SK-N-SH (cell line): ENCODE data around the gene FAM124A. TPM values are rescaled to one million over a fixed set of nuclear protein-coding genes. Genes with fewer than 3 reads are reported as not detected.

Experiments
- CTCF ChIA-PET: fragments of 300-600, 350-600 bp; formaldehyde crosslinking; extraction: SDS; loops from one replicate; lab custom pipeline; 2021; lab: Yijun Ruan, JAX
- POLR2A ChIA-PET: fragments of 350-600 bp; sonication (Branson Sonifier 250); formaldehyde crosslinking; extraction: SDS; loops from one replicate; lab custom pipeline; 2020; ENCODE audit warnings: antibody characterized with exemption, inconsistent platforms; lab: Yijun Ruan, JAX
- DNase-seq: peaks from one replicate; pipeline ENCODE4 v3.0.0; 2012
- H2AFZ ChIP-seq: fragments of 200-600 bp; sonication (generic); 2 replicates; pipeline ENCODE4 v1.8.1; 2016; ENCODE audit warnings: antibody characterized with exemption, mild to moderate bottlenecking, low read depth
- H3F3A ChIP-seq: fragments of 200-600 bp; sonication (generic); replicated peaks from 2 replicates; pipeline ENCODE3; 2016; ENCODE audit warnings: antibody characterized with exemption, mild to moderate bottlenecking; ENCODE audit not compliant: insufficient read depth
- H3K27ac ChIP-seq, 2 experiments: fragments of 200-500 bp in 1 of 2; fragments of 200-600 bp in 1 of 2; sonication (Bioruptor generic) in 1 of 2; sonication (generic), shearing (Covaris generic) in 1 of 2; 2 replicates each; pipeline versions ENCODE4 v1.5.1 to v1.6.1; 2014 to 2016; ENCODE audit warnings: low read depth in 2 of 2, inconsistent platforms in 1 of 2, low read length in 1 of 2, mild to moderate bottlenecking in 1 of 2, mixed read lengths in 1 of 2
- H3K27me3 ChIP-seq: fragments of 200-600 bp; sonication (generic), shearing (Covaris generic); 2 replicates; pipeline ENCODE4 v1.6.1; 2016; ENCODE audit warnings: mixed run types; ENCODE audit not compliant: insufficient read depth
- H3K36me3 ChIP-seq, 2 experiments: fragments of 200-500 bp in 1 of 2; fragments of 200-600 bp in 1 of 2; sonication (Bioruptor generic) in 1 of 2; sonication (generic) in 1 of 2; replicated peaks in 1 of 2; 2 replicates each; pipeline versions ENCODE3 to v1.5.1; 2014 to 2016; ENCODE audit warnings: low read length in 1 of 2, mild to moderate bottlenecking in 1 of 2; ENCODE audit not compliant: insufficient read depth in 2 of 2, control insufficient read depth in 1 of 2
- H3K4me1 ChIP-seq, 2 experiments: fragments of 200-500 bp in 1 of 2; fragments of 200-600 bp in 1 of 2; sonication (Bioruptor generic) in 1 of 2; sonication (generic), shearing (Covaris generic) in 1 of 2; 2 replicates each; pipeline versions ENCODE4 v1.5.1 to v1.6.1; 2014 to 2016; ENCODE audit warnings: low read depth in 1 of 2, low read length in 1 of 2, mixed run types in 1 of 2; ENCODE audit not compliant: insufficient read depth in 2 of 2, control insufficient read depth in 1 of 2
- H3K4me2 ChIP-seq: fragments of 200-600 bp; sonication (generic), shearing (Covaris generic); 2 replicates; pipeline ENCODE4 v1.6.1; 2017; ENCODE audit warnings: mixed run types
- H3K4me3 ChIP-seq, 2 experiments: fragments of 200-500 bp in 1 of 2; fragments of 200-600 bp in 1 of 2; sonication (Bioruptor generic) in 1 of 2; sonication (generic), shearing (Covaris generic) in 1 of 2; 2 replicates each; pipeline versions ENCODE4 v1.5.1 to v1.8.1; 2014 to 2016; ENCODE audit warnings: low read depth in 2 of 2, inconsistent platforms in 1 of 2, low read length in 1 of 2, mild to moderate bottlenecking in 1 of 2, mixed read lengths in 1 of 2, moderate library complexity in 1 of 2
- H3K79me2 ChIP-seq: fragments of 200-600 bp; sonication (generic); 2 replicates; pipeline ENCODE4 v1.8.1; 2017; ENCODE audit warnings: mild to moderate bottlenecking; ENCODE audit not compliant: insufficient read depth
- H3K9ac ChIP-seq: fragments of 200-600 bp; sonication (generic); 2 replicates; pipeline ENCODE4 v1.6.1; 2017; ENCODE audit warnings: mixed run types
- H3K9me2 ChIP-seq: fragments of 200-600 bp; sonication (generic); 2 replicates; pipeline ENCODE4 v1.6.1; 2017; ENCODE audit warnings: mixed run types
- H3K9me3 ChIP-seq: fragments of 200-600 bp; sonication (generic); 2 replicates; pipeline ENCODE4 v1.6.1; 2017; ENCODE audit warnings: mixed run types, mild to moderate bottlenecking, moderate library complexity
- H4K20me1 ChIP-seq: fragments of 200-600 bp; sonication (generic); 2 replicates; pipeline ENCODE4 v1.6.1; 2017; ENCODE audit warnings: mild to moderate bottlenecking, mixed run types; ENCODE audit not compliant: insufficient read depth
- CHD2 ChIP-seq: fragments of 150-350 bp; IDR thresholded peaks from 2 replicates; pipeline ENCODE4 v1.6.1; 2018; ENCODE audit warnings: low read length; ENCODE audit not compliant: partially characterized antibody
- CTCF ChIP-seq: fragments of 200-600 bp; sonication (generic); IDR thresholded peaks from 2 replicates; pipeline ENCODE4 v1.6.1; 2017; ENCODE audit warnings: antibody characterized with exemption, mild to moderate bottlenecking, moderate library complexity
- EP300 ChIP-seq, 2 experiments: IDR thresholded peaks; 2 replicates each; pipeline versions ENCODE4 v1.4.0 to v1.6.1; 2012; ENCODE audit warnings: borderline replicate concordance in 1 of 2, low read depth in 1 of 2, low read length in 1 of 2
- FOSL2 ChIP-seq: IDR thresholded peaks from 2 replicates; pipeline ENCODE4 v1.4.0; 2012; ENCODE audit warnings: low read depth, mild to moderate bottlenecking, moderate library complexity, borderline replicate concordance
- FOXJ3 ChIP-seq: sonication (generic); formaldehyde crosslinking; IDR thresholded peaks from 2 replicates; pipeline ENCODE4 v1.5.1; 2020; ENCODE audit warnings: mild to moderate bottlenecking, missing genetic modification reagents
- GABPA ChIP-seq: IDR thresholded peaks from 2 replicates; pipeline ENCODE4 v1.4.0; 2012; ENCODE audit warnings: low read depth, mild to moderate bottlenecking
- IRF3 ChIP-seq: fragments of 150-350 bp; IDR thresholded peaks from 2 replicates; pipeline ENCODE4 v1.6.1; 2016; ENCODE audit warnings: mild to moderate bottlenecking, low read depth, low read length
- JUND ChIP-seq: IDR thresholded peaks from 2 replicates; pipeline ENCODE4 v1.4.0; 2012
- POLR2AphosphoS5 ChIP-seq: IDR thresholded peaks from 2 replicates; pipeline ENCODE4 v1.6.1; 2012; ENCODE audit warnings: low read depth, low read length
- RFX5 ChIP-seq: IDR thresholded peaks from 2 replicates; pipeline ENCODE4 v1.6.1; 2012; ENCODE audit warnings: mild to moderate bottlenecking, improper control_type of control experiment, low read length
- YY1 ChIP-seq: IDR thresholded peaks from 2 replicates; pipeline ENCODE4 v1.4.0; 2012; ENCODE audit warnings: low read depth, mild to moderate bottlenecking
- ZBTB33 ChIP-seq: IDR thresholded peaks from 2 replicates; pipeline ENCODE4 v1.4.0; 2012; ENCODE audit warnings: low read depth, borderline replicate concordance
- WGBS: methylation state at CpG from one replicate; pipeline ENCODE4 v1.1.6; 2017; ENCODE audit warnings: low lambda C conversion rate; 5-methylcytosine and 5-hydroxymethylcytosine counted together
- polyA plus RNA-seq, 3 experiments: library from polyadenylated mRNA; depleted of rRNA; stranded (reverse); fragments of >200 nt; gene quantifications; 2 replicates each; pipeline ENCODE4 v1.2.3, GENCODE V29; 2012

The FAM124A gene
- polyA plus RNA-seq, 1 of the 3 experiments (the other 2 are of a cell fraction), result 1.5 TPM

GRCh38 chr13:51321836-51322235 is 99.6 kb downstream of the FAM124A start:
- Histone ChIP-seq H3K4me3 (no peak overlapping the region), H3F3A (peaks cover 6% of the 10 kb centered on the region), H3K9me2 (no peaks in the 10 kb centered on the region), H3K4me2 (no peak overlapping the region), H4K20me1 (no peaks in the 10 kb centered on the region), H3K9me3 (no peaks in the 10 kb centered on the region), H2AFZ (no peak overlapping the region), H3K27me3 (no peaks in the 10 kb centered on the region), H3K36me3 (no peaks in the 10 kb centered on the region), H3K4me1 (no peaks in the 10 kb centered on the region), H3K9ac (no peak overlapping the region), H3K79me2 (no peaks in the 10 kb centered on the region), H3K27ac (no peak overlapping the region)
- no peak for TF ChIP-seq JUND
- WGBS, result 59% methylated on average over 2 of the region's 2 CpGs
- no peak for DNase-seq
- CTCF ChIA-PET, result interaction anchor here (0.9 to 3.2 kb wide), 4 partner anchors 8 to 196 kb away, joined by 3 to 11 read pairs (median 4); no protein-coding TSS in a partner anchor
- POLR2A ChIA-PET, result no interaction called here

GRCh38 chr13:51322826-51323225 is 100.6 kb downstream of the FAM124A start:
- CTCF ChIA-PET, result interaction anchor here (1.0 to 3.2 kb wide), 2 partner anchors 35 to 36 kb away, joined by 4 to 11 read pairs; no protein-coding TSS in a partner anchor
- H3F3A ChIP-seq, result peaks cover 2% of the 10 kb centered on the region
- H4K20me1 ChIP-seq, result no peaks in the 10 kb centered on the region
- TF ChIP-seq POLR2AphosphoS5 (no peak), RFX5 (no peak), GABPA (no peak), IRF3 (no peak), YY1 (no peak), CTCF (no peak), EP300 (IDR thresholded peaks at IDR 0.05; ENCODE audit: borderline replicate concordance in 1 of 2, low read depth in 1 of 2, low read length in 1 of 2) (no peak), ZBTB33 (no peak), FOXJ3 (no peak), FOSL2 (no peak), CHD2 (no peak)
- H3K9me3 ChIP-seq, result no peaks in the 10 kb centered on the region
- no peaks in the 10 kb centered on the region for H3K4me1 ChIP-seq
- no peak overlapping the region for H3K4me3 ChIP-seq
- no peaks in the 10 kb centered on the region for H3K36me3 ChIP-seq
- 76% methylated on average over 3 of the region's 3 CpGs for WGBS
- no peak for DNase-seq
- POLR2A ChIA-PET, result no interaction called here
- H3K27ac ChIP-seq, result no peak overlapping the region
- no peaks in the 10 kb centered on the region for H3K9me2 ChIP-seq
- H3K79me2 ChIP-seq, result no peaks in the 10 kb centered on the region
- no peak overlapping the region for H3K9ac ChIP-seq
- no peak overlapping the region for H2AFZ ChIP-seq
- H3K27me3 ChIP-seq, result no peaks in the 10 kb centered on the region
- H3K4me2 ChIP-seq, result no peak overlapping the region
